ENCODE measurements around the gene KCNIP4.

Gene KCNIP4

GRCh38 chr4:20916106-20916505, 1032.5 kb downstream of the KCNIP4 start:
- DNase-seq (ENCODE audit: low read depth) = no peak
- no peak overlapping the region for H3K4me3 ChIP-seq (ENCODE audit: low read length)
- no peak for TF ChIP-seq CTCF (conservative IDR thresholded peaks at IDR 0.05; ENCODE audit: low read depth, low read length)

- DNase-seq (ENCODE audit: low read depth) = no peak
- TF ChIP-seq CTCF (conservative IDR thresholded peaks at IDR 0.05; ENCODE audit: low read depth, low read length) = no peak
These were observed 1043.6 kb downstream of the KCNIP4 start for GRCh38 chr4:20904966-20905365.

GRCh38 chr4:20901851-20902250, 1046.7 kb downstream of the KCNIP4 start:
- H3K4me3 ChIP-seq (ENCODE audit: low read length) = no peak overlapping the region
- TF ChIP-seq CTCF (conservative IDR thresholded peaks at IDR 0.05; ENCODE audit: low read depth, low read length) = no peak

More at GRCh38 chr4:20904966-20905365, 1043.6 kb downstream of the KCNIP4 start:
- no peak overlapping the region for H3K4me3 ChIP-seq (ENCODE audit: low read length)

GRCh38 chr4:20899591-20899990, 1049.0 kb downstream of the KCNIP4 start:
- no peak overlapping the region for H3K4me3 ChIP-seq (ENCODE audit: low read length)
- no peak for TF ChIP-seq CTCF (conservative IDR thresholded peaks at IDR 0.05; ENCODE audit: low read depth, low read length)
- DNase-seq (ENCODE audit: low read depth) = no peak

More at GRCh38 chr4:20901851-20902250, 1046.7 kb downstream of the KCNIP4 start:
- DNase-seq (ENCODE audit: low read depth) = no peak

- TF ChIP-seq CTCF (conservative IDR thresholded peaks at IDR 0.05; ENCODE audit: low read depth, low read length) = no peak
- DNase-seq (ENCODE audit: low read depth) = no peak
- no peak overlapping the region for H3K4me3 ChIP-seq (ENCODE audit: low read length)
These were observed 1052.6 kb downstream of the KCNIP4 start for GRCh38 chr4:20895988-20896387.

- H3K4me3 ChIP-seq (ENCODE audit: low read length) = no peak overlapping the region
- TF ChIP-seq CTCF (conservative IDR thresholded peaks at IDR 0.05; ENCODE audit: low read depth, low read length) = no peak
- peak; percentile 56 for DNase-seq (ENCODE audit: low read depth)
These were observed 1053.4 kb downstream of the KCNIP4 start for GRCh38 chr4:20895208-20895607.

GRCh38 chr4:20890761-20891160, 1057.8 kb downstream of the KCNIP4 start:
- DNase-seq (ENCODE audit: low read depth) = no peak
- no peak overlapping the region for H3K4me3 ChIP-seq (ENCODE audit: low read length)
- no peak for TF ChIP-seq CTCF (conservative IDR thresholded peaks at IDR 0.05; ENCODE audit: low read depth, low read length)

Measured in retinal pigment epithelial cell (primary cell).